ENCODE results near the gene LGALS1. TPM values are rescaled to one million over a fixed set of nuclear protein-coding genes. Genes with fewer than 3 reads are reported as not detected.

The LGALS1 gene
- polyA plus RNA-seq, 6 donors from 2014 or later: 4.1 to 35.3 (median 12.8) TPM

DNA sequence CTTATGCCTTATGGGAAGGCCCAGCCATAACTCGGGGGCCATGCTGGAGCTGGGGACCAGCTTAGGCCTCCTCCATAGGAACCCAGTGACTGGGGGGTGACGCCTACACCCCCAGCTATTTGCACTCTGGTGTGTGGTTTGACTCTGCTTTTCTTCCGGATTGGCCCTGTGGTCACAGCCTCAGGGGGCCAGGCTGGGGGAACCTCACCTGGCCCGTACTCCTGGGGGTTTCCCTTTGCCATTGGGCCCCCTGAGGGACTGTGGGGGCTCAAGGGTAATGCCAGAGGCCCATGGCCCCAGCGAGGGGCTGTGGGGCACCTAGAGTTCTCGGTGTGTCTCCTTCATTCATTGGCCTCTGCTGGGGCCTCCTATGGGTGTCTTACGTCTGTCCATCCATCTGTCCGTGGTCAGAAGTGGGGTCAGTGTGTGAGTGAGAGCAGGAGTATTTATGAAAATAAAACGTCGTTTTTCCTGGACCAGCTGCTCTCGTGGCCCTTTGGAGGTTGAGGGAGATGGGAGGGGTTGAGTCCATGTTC lies 42.3 kb upstream of the LGALS1 start:
- Mint-ChIP-seq H3K4me1 (peaks cover 37 to 64% (median 61%) of the 10 kb centered on the region in 3 donors), H3K4me3 (peak overlapping the region; percentile 67 to 84 (median 78)), H3K9me3 (no peaks in the 10 kb centered on the region), H3K27me3 (no peaks in the 10 kb centered on the region), H3K36me3 (no peaks in the 10 kb centered on the region), H3K27ac (peak overlapping the region; percentile 85 to 97 (median 94))
- DNase-seq: peak; percentile 53
- ATAC-seq (ENCODE audit: low read depth in 2 of 2): peak; percentile 42 to 53

- ATAC-seq (ENCODE audit: low read depth in 2 of 2) (peak; percentile 88 to 91), DNase-seq (peak; percentile 72)
- no peaks in the 10 kb centered on the region for H3K36me3 Mint-ChIP-seq
- H3K9me3 Mint-ChIP-seq: no peaks in the 10 kb centered on the region
- peaks cover 41 to 64% (median 62%) of the 10 kb centered on the region in 3 donors for H3K4me1 Mint-ChIP-seq
- no peaks in the 10 kb centered on the region for H3K27me3 Mint-ChIP-seq
- H3K4me3 Mint-ChIP-seq: peak overlapping the region; percentile 67 to 91 (median 82)
- peak overlapping the region; percentile 85 to 97 (median 94) for H3K27ac Mint-ChIP-seq
Observed at GRCh38 chr22:37633625-37634416, 41.6 kb upstream of the LGALS1 start.

GRCh38 chr22:37634417-37634924 lies 41.0 kb upstream of the LGALS1 start:
- Mint-ChIP-seq H3K9me3 (no peaks in the 10 kb centered on the region), H3K27ac (peak overlapping the region; percentile 83 to 97 (median 91)), H3K4me3 (peak overlapping the region; percentile 67 to 91 (median 82)), H3K36me3 (no peaks in the 10 kb centered on the region), H3K4me1 (peaks cover 39 to 65% (median 65%) of the 10 kb centered on the region in 3 donors), H3K27me3 (no peaks in the 10 kb centered on the region)
- ATAC-seq (ENCODE audit: low read depth in 2 of 2) (no peak), DNase-seq (no peak)

- Mint-ChIP-seq H3K27ac (peak overlapping the region in 3 of 6 donors; percentile 75 to 97 (median 93)), H3K4me1 (peaks cover 41 to 68% (median 62%) of the 10 kb centered on the region in 3 donors), H3K9me3 (no peaks in the 10 kb centered on the region), H3K4me3 (peak overlapping the region in 1 of 8 donors; percentile 78), H3K27me3 (no peaks in the 10 kb centered on the region), H3K36me3 (no peaks in the 10 kb centered on the region)
- no peak for DNase-seq
- no peak for ATAC-seq (ENCODE audit: low read depth in 2 of 2)
Observed at GRCh38 chr22:37635157-37635556, 40.3 kb upstream of the LGALS1 start.

GRCh38 chr22:37636186-37636948 lies 39.1 kb upstream of the LGALS1 start:
- DNase-seq (no peak), ATAC-seq (ENCODE audit: low read depth in 2 of 2) (no peak)
- Mint-ChIP-seq H3K27me3 (no peaks in the 10 kb centered on the region), H3K36me3 (no peaks in the 10 kb centered on the region), H3K4me1 (peaks cover 43 to 72% (median 67%) of the 10 kb centered on the region in 3 donors), H3K9me3 (no peaks in the 10 kb centered on the region), H3K4me3 (peak overlapping the region in 5 of 8 donors; percentile 32 to 64 (median 37)), H3K27ac (peak overlapping the region in 5 of 6 donors; percentile 32 to 83 (median 63))

DNA sequence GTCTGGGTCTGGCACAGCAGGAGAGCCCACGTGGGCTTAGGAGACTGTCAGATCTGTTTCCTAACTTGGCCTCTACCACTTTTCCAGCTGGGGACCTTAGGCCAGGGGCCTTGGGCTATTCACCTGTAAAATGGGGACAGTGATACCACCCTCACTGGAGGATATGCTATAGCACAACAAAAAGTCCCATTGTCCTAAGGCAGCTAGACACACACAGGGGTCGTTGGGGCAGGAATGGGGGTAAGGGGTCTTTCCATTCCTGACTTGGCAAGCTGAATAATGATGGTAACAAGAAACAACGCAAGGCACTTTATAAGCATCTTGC lies 38.5 kb upstream of the LGALS1 start:
- peak overlapping the region in 3 of 6 donors; percentile 2 to 82 (median 30) for H3K27ac Mint-ChIP-seq
- ATAC-seq (ENCODE audit: low read depth in 2 of 2) (no peak), DNase-seq (no peak)
- no peaks in the 10 kb centered on the region for H3K27me3 Mint-ChIP-seq
- peak overlapping the region in 1 of 8 donors; percentile 53 for H3K4me3 Mint-ChIP-seq
- peaks cover 43 to 70% (median 64%) of the 10 kb centered on the region in 3 donors for H3K4me1 Mint-ChIP-seq
- no peaks in the 10 kb centered on the region for H3K9me3 Mint-ChIP-seq
- no peaks in the 10 kb centered on the region for H3K36me3 Mint-ChIP-seq

GRCh38 chr22:37638391-37639069 lies 36.9 kb upstream of the LGALS1 start:
- DNase-seq (no peak), ATAC-seq (ENCODE audit: low read depth in 2 of 2) (peak in 1 of 2 donors; percentile 9)
- Mint-ChIP-seq H3K27ac (peak overlapping the region; percentile 7 to 97 (median 92)), H3K9me3 (no peaks in the 10 kb centered on the region), H3K4me3 (peak overlapping the region; percentile 87 to 97 (median 92)), H3K4me1 (peaks cover 42 to 68% (median 67%) of the 10 kb centered on the region in 3 donors), H3K27me3 (no peaks in the 10 kb centered on the region), H3K36me3 (no peaks in the 10 kb centered on the region)

GRCh38 chr22:37639070-37639760 lies 36.2 kb upstream of the LGALS1 start, which contains the start of gene SH3BP1:
Gene SH3BP1 (plus strand): TSS chr22:37639669. CDS start chr22:37639788, 119 bp downstream.
- Mint-ChIP-seq H3K4me1 (peaks cover 40 to 64% (median 63%) of the 10 kb centered on the region in 3 donors), H3K4me3 (peak within 1 kb of the TSS; percentile 91 to 99 (median 94)), H3K36me3 (no peaks in the 10 kb centered on the region), H3K9me3 (no peaks in the 10 kb centered on the region), H3K27ac (peak within 1 kb of the TSS; percentile 53 to 98 (median 96)), H3K27me3 (no peaks in the 10 kb centered on the region)
- peak; percentile 43 to 48 for ATAC-seq (ENCODE audit: low read depth in 2 of 2)
- peak; percentile 50 for DNase-seq

GRCh38 chr22:37639771-37640590 lies 35.5 kb upstream of the LGALS1 start:
- peak in 1 of 2 donors; percentile 20 for ATAC-seq (ENCODE audit: low read depth in 2 of 2)
- Mint-ChIP-seq H3K9me3 (no peaks in the 10 kb centered on the region), H3K27ac (peak overlapping the region; percentile 14 to 98 (median 94)), H3K36me3 (no peaks in the 10 kb centered on the region), H3K4me3 (peak overlapping the region; percentile 91 to 99 (median 94)), H3K27me3 (no peaks in the 10 kb centered on the region), H3K4me1 (peaks cover 34 to 59% (median 57%) of the 10 kb centered on the region in 3 donors)
- no peak for DNase-seq

DNA sequence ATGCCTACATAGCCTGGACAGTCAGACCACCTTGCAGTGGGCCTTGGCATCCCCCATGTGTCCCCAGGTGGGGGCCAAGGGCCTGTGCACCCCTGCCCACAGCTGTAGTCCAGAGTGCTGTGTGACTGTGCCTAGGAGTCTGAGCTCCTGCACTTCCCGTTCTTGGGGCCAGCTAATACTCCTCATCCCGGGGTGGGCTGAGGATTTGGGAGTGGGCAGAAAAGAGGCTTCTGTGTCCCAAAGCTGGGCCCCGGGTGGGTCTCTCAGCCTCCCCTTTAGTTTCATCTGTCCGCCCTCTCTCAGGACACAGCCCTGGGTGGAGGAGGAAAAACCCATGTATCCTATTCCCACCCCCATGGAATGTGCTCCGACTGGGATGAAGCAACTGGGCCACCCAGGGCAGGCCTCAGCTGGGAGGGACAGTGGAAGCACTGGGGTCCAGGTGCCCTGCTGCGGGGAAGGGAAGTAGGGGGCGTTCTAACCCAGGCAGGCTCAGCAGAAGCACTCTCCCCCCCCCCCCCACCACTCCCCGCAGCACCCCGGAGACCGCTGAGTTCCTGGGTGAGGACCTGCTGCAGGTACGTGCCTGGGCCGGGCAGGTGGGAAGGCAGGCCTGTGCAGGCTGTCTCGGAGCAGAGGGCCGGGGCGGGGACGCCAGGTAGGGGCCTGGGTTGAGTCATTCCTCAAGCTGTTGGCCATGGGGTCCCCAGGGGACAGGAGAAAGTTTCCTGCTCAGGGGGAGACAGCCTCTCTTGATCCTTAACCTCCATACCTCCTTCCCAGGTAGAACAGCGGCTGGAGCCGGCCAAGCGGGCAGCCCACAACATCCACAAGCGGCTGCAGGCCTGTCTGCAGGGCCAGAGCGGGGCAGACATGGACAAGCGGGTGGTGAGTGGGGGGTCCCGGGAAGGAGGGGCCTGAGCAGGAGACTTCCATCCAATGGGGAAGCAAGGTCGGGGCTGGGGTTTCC lies 34.6 kb upstream of the LGALS1 start:
- ATAC-seq (ENCODE audit: low read depth in 2 of 2) (no peak), DNase-seq (no peak)
- Mint-ChIP-seq H3K4me1 (peaks cover 34 to 56% (median 55%) of the 10 kb centered on the region in 3 donors), H3K9me3 (no peaks in the 10 kb centered on the region), H3K27me3 (no peaks in the 10 kb centered on the region), H3K27ac (peak overlapping the region; percentile 37 to 98 (median 80)), H3K4me3 (peak overlapping the region; percentile 91 to 99 (median 94)), H3K36me3 (no peaks in the 10 kb centered on the region)

DNA sequence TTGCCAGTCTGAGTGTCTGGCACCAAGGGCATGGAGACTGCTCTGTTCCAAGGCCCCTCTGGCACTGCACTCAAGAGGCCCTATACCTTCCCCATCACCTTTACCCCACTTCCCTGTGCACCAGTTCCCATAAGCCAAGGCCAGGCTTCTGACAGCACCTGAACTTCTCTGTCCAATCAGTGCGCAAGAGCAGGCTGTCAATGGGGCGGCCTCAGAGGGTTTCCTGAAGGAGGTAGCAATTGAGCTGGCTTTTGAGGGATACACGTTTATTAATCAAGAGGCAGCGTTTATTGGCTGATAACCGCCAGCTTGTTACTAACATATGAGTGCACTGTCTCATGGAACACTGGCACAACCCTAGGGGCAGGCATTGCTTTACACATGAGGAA lies 33.9 kb upstream of the LGALS1 start:
- DNase-seq (no peak), ATAC-seq (ENCODE audit: low read depth in 2 of 2) (no peak)
- Mint-ChIP-seq H3K4me3 (peak overlapping the region in 5 of 8 donors; percentile 37 to 92 (median 81)), H3K27me3 (no peaks in the 10 kb centered on the region), H3K4me1 (peaks cover 34 to 50% (median 49%) of the 10 kb centered on the region in 3 donors), H3K9me3 (no peaks in the 10 kb centered on the region), H3K27ac (peak overlapping the region in 3 of 6 donors; percentile 44 to 67 (median 47)), H3K36me3 (no peaks in the 10 kb centered on the region)
